T-cell (primary cell): Measurements from ENCODE around the gene TMTC1. TPM values are rescaled to one million over a fixed set of nuclear protein-coding genes. Genes with fewer than 3 reads are reported as not detected.

Experiments
- ATAC-seq, 4 experiments: fragments of 200-7000 bp in 3 of 4; fragments of 150-1000 bp in 1 of 4; cut with Tn5 transposase; replicated peaks in 1 of 4; 1 replicate in 3 of 4; 2 replicates in 1 of 4; pipeline ENCODE4 v1.10.0; 2021; ENCODE audit warnings: moderate library complexity in 3 of 4, mild to moderate bottlenecking in 2 of 4, moderate number of reproducible peaks in 1 of 4
- CTCF ChIA-PET, 2 donors: fragments of 300-600 bp; sonication (Branson Sonifier 250); formaldehyde crosslinking; loops; one replicate each; lab custom pipeline; 2022; ENCODE audit warnings: antibody characterized with exemption in 2 of 2; lab: Charles Lee
- POLR2A ChIA-PET, 2 donors: fragments of 300-600 bp; sonication (Branson Sonifier 250); formaldehyde crosslinking; loops; one replicate each; lab custom pipeline; 2022; ENCODE audit warnings: antibody characterized with exemption in 2 of 2; lab: Charles Lee
- DNase-seq, 35 experiments: peaks; one replicate each; pipeline versions ENCODE4 v3.0.0 to v3.0.0-alpha.2; 2013 to 2023
- H3K27ac ChIP-seq: one replicate; pipeline ENCODE4 v1.5.1; 2013; ENCODE audit warnings: low read length
- H3K27me3 ChIP-seq, 2 experiments: replicated peaks in 1 of 2; 1 replicate in 1 of 2; 2 replicates in 1 of 2; pipeline versions ENCODE4 v1.6.1 to v1.7.0; 2013; ENCODE audit warnings: low read length in 1 of 2, mixed read lengths in 1 of 2; ENCODE audit not compliant: control insufficient read depth in 2 of 2, insufficient read depth in 2 of 2; ENCODE audit errors: extremely low read depth in 1 of 2
- H3K36me3 ChIP-seq, 2 donors: 1 replicate in 1 of 2; 2 replicates in 1 of 2; pipeline versions ENCODE4 v1.6.1 to v1.7.0; 2013; ENCODE audit warnings: low read length in 1 of 2; ENCODE audit not compliant: control insufficient read depth in 2 of 2, insufficient read depth in 1 of 2; ENCODE audit errors: extremely low read depth in 1 of 2
- H3K4me1 ChIP-seq, 2 experiments: 1 replicate in 1 of 2; 2 replicates in 1 of 2; pipeline versions ENCODE4 v1.6.1 to v1.7.0; 2013; ENCODE audit warnings: low read length in 2 of 2, mixed read lengths in 1 of 2; ENCODE audit not compliant: insufficient read depth in 2 of 2, control insufficient read depth in 1 of 2; ENCODE audit errors: extremely low read depth in 1 of 2
- H3K4me3 ChIP-seq, 2 donors: 1 replicate in 1 of 2; 2 replicates in 1 of 2; pipeline versions ENCODE4 v1.5.1 to v1.7.0; 2013; ENCODE audit warnings: mild to moderate bottlenecking in 2 of 2, low read length in 1 of 2, moderate library complexity in 1 of 2; ENCODE audit not compliant: control insufficient read depth in 1 of 2; ENCODE audit errors: extremely low read depth in 1 of 2
- H3K9me3 ChIP-seq: 2 replicates; pipeline ENCODE4 v1.7.0; 2013
- H3K27ac Mint-ChIP-seq, 2 donors: one replicate each; pipeline ENCODE4 v1.8.0; 2020 to 2021; ENCODE audit warnings: mild to moderate bottlenecking in 2 of 2, mixed read lengths in 2 of 2
- H3K27me3 Mint-ChIP-seq, 2 donors: one replicate each; pipeline ENCODE4 v1.8.0; 2021 to 2022; ENCODE audit warnings: mixed read lengths in 2 of 2
- H3K36me3 Mint-ChIP-seq: one replicate; pipeline ENCODE4 v1.8.0; 2021; ENCODE audit warnings: mixed read lengths
- H3K4me1 Mint-ChIP-seq, 3 donors: one replicate each; pipeline ENCODE4 v1.8.0; 2020 to 2022; ENCODE audit warnings: mixed read lengths in 3 of 3, mild to moderate bottlenecking in 1 of 3
- H3K4me3 Mint-ChIP-seq, 3 donors: one replicate each; pipeline ENCODE4 v1.8.0; 2020 to 2022; ENCODE audit warnings: mild to moderate bottlenecking in 3 of 3, mixed read lengths in 3 of 3, moderate library complexity in 3 of 3
- H3K9me3 Mint-ChIP-seq, 3 donors: one replicate each; pipeline ENCODE4 v1.8.0; 2020 to 2022; ENCODE audit warnings: mixed read lengths in 3 of 3
- WGBS: methylation state at CpG from one replicate; pipeline ENCODE4 v1.1.5; 2013; ENCODE audit warnings: missing lambda C conversion rate; ENCODE audit not compliant: insufficient coverage; 5-methylcytosine and 5-hydroxymethylcytosine counted together
- total RNA-seq, 35 experiments: library from RNA in 6 of 35; stranded (reverse) in 6 of 35; fragments of 120-200 nt in 1 of 35; gene quantifications; one replicate each; pipeline versions ENCODE4 v1.2.1 to v1.2.4 and lab custom pipeline; 2013 to 2026

TMTC1 gene
- total RNA-seq, 5 donors from 2014 or later (not counting 1 experiment from before 2014, with no cell fraction given) = 0.10 to 0.44 (median 0.29) TPM; not detected in 1

DNA sequence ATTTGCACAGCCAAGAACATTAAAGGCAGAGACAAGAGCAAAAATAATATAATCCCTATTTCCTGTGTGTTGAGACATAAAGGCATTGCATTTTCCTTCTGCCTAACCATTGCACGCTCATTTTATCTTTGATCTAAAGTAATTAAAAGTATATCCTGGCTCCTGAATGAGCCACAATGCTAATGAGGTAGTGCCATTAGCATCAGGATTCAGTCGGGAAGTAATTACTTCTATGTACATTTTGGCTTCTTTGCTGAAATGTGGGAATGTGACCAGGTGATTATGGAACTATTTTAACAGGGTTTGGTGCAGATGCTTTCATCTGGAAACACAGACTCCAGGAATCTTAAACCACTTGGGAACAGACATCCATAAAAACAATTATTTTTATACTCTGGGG is 77.4 kb downstream of the TMTC1 start:
- no CpG with 5 or more reads among the region's 2 CpGs for WGBS
- ChIA-PET POLR2A (no interaction called here), CTCF (no interaction called here)
- Histone ChIP-seq H3K4me1 (no peaks in the 10 kb centered on the region), H3K4me3 (no peak overlapping the region), H3K27me3 (peaks cover 0 to 4% of the 10 kb centered on the region in 2 experiments), H3K27ac (no peak overlapping the region), H3K36me3 (no peaks in the 10 kb centered on the region), H3K9me3 (no peaks in the 10 kb centered on the region)
- Mint-ChIP-seq H3K9me3 (no peaks in the 10 kb centered on the region), H3K27ac (no peak overlapping the region), H3K4me3 (no peak overlapping the region), H3K27me3 (peaks cover 3 to 13% of the 10 kb centered on the region in 2 donors), H3K4me1 (no peaks in the 10 kb centered on the region), H3K36me3 (no peaks in the 10 kb centered on the region)
- no peak for ATAC-seq
- DNase-seq = no peak

DNA sequence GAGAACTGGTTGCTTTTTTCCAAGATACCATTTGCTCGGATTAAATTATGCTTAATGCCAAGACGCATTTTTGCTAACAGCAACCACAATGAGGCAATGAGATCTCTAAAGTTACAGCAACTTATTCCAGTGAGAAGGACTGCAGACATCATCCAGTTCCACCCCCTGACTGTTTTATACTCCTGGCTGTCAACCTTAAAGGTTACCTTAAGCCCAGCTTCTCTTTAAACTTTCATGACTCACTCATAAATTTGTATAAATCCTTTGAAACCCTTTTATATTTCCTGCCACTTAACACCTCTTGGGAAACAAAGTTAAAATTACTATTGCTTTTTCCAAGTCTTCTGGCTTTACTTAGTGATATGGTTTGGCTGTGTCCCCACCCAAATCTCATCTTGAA is 80.2 kb downstream of the TMTC1 start:
- no peaks in the 10 kb centered on the region for H3K36me3 Mint-ChIP-seq
- Histone ChIP-seq H3K9me3 (no peaks in the 10 kb centered on the region), H3K36me3 (no peaks in the 10 kb centered on the region), H3K27ac (no peak overlapping the region), H3K27me3 (peaks cover 0 to 4% of the 10 kb centered on the region in 2 experiments), H3K4me3 (no peak overlapping the region), H3K4me1 (no peaks in the 10 kb centered on the region)
- 100% methylated on average over 2 of the region's 2 CpGs for WGBS
- no peak overlapping the region for H3K4me3 Mint-ChIP-seq
- no peaks in the 10 kb centered on the region for H3K9me3 Mint-ChIP-seq
- H3K4me1 Mint-ChIP-seq = no peaks in the 10 kb centered on the region
- no peak for ATAC-seq
- no peak for DNase-seq
- no peak overlapping the region for H3K27ac Mint-ChIP-seq
- peaks cover 3 to 9% of the 10 kb centered on the region in 2 donors for H3K27me3 Mint-ChIP-seq
- CTCF ChIA-PET = no interaction called here
- POLR2A ChIA-PET = no interaction called here

DNA sequence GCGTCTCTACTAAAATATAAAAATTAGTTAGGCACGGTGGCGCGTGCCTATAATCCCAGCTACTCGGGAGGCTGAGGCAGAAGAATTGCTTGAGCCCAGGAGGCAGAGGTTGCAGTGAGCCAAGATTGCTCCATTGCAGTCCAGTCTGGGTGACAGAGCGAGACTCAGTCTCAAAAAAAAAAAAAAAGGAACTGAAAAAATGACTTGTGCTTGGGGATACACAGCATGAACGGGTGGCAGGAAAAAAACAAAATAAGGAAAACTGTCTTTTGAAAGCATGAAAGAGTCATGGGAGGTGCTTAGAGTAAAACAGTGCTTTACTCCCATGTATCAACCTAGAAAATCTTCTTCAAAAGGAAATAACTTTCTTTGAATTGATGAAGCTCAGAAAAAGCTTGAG is 80.8 kb downstream of the TMTC1 start:
- H3K9me3 ChIP-seq = no peaks in the 10 kb centered on the region
- H3K4me3 ChIP-seq = no peak overlapping the region
- H3K36me3 ChIP-seq = no peaks in the 10 kb centered on the region
- ChIA-PET CTCF (no interaction called here), POLR2A (no interaction called here)
- no peaks in the 10 kb centered on the region for H3K9me3 Mint-ChIP-seq
- peaks cover 3 to 9% of the 10 kb centered on the region in 2 donors for H3K27me3 Mint-ChIP-seq
- DNase-seq = no peak
- 95% methylated on average over 5 of the region's 7 CpGs for WGBS
- H3K36me3 Mint-ChIP-seq = no peaks in the 10 kb centered on the region
- no peaks in the 10 kb centered on the region for H3K4me1 Mint-ChIP-seq
- no peak overlapping the region for H3K4me3 Mint-ChIP-seq
- peaks cover 0 to 4% of the 10 kb centered on the region in 2 experiments for H3K27me3 ChIP-seq
- no peak overlapping the region for H3K27ac Mint-ChIP-seq
- ATAC-seq = no peak
- no peak overlapping the region for H3K27ac ChIP-seq
- no peaks in the 10 kb centered on the region for H3K4me1 ChIP-seq

DNA sequence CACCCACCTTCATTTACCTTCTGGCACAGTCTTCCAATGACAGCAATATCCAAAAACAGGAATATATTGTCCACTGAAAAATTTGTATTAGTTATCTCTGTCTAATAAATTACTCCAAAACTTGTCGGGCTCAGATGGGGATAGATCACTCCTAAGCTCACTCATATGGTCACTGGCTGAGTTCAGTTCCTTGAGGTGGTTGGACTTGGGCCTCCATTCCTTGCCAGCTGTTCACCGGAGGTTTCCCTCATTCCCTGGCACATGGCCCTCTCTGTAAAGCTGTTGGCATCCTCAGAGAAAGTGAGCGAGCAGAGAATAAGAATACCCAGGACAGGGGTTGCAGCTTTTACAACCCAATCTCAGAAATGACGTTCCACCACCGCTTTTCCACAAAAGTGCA is 81.5 kb downstream of the TMTC1 start:
- Mint-ChIP-seq H3K27me3 (peaks cover 0 to 6% of the 10 kb centered on the region in 2 donors), H3K36me3 (no peaks in the 10 kb centered on the region), H3K9me3 (no peaks in the 10 kb centered on the region), H3K4me3 (no peak overlapping the region), H3K27ac (no peak overlapping the region), H3K4me1 (no peaks in the 10 kb centered on the region)
- ATAC-seq (no peak), DNase-seq (no peak)
- ChIA-PET CTCF (no interaction called here), POLR2A (no interaction called here)
- H3K4me1 ChIP-seq = no peaks in the 10 kb centered on the region
- H3K4me3 ChIP-seq = no peak overlapping the region
- no peaks in the 10 kb centered on the region for H3K9me3 ChIP-seq
- WGBS = 72% methylated on average over 4 of the region's 5 CpGs
- H3K27me3 ChIP-seq = peaks cover 0 to 4% of the 10 kb centered on the region in 2 experiments
- H3K27ac ChIP-seq = no peak overlapping the region
- no peaks in the 10 kb centered on the region for H3K36me3 ChIP-seq

DNA sequence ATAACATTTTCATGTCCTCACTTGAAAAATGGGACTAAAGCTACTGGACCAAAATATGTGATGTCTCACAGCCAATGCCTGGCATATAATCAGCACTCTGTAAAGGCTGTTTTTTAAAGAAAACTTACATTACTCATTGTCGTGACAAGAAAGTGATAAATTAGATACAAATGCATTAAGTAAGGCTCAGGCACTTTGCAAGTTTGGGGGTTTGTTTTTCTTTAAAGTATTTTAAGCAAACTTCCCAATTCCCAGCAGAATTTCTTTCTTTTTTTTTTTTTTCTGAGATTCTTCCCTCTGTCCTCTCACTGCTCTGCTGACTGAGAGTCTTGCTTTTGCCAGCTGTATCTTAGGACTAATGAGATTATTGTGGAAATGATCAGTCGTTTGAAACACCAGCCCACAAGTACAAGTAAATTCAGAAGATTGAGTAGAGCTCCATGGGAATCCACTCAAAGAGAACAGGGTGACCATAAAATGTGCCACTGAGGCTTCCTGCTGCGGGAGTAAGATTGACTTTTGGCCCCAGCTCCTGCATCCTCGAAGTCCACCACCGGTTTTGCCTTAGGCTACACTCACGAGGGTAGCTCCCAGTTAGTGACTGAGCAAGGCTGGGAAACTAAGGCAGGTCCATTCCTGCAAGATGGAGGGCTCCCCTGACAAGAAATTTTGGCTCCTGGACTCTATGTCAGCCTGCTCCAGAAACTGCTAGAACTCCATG is 82.8 kb downstream of the TMTC1 start:
- ATAC-seq = no peak
- no peaks in the 10 kb centered on the region for H3K36me3 ChIP-seq
- DNase-seq = no peak
- Mint-ChIP-seq H3K9me3 (no peaks in the 10 kb centered on the region), H3K27me3 (peaks cover 0 to 3% of the 10 kb centered on the region in 2 donors), H3K4me1 (no peaks in the 10 kb centered on the region), H3K4me3 (no peak overlapping the region), H3K27ac (no peak overlapping the region), H3K36me3 (no peaks in the 10 kb centered on the region)
- H3K27ac ChIP-seq = no peak overlapping the region
- no peaks in the 10 kb centered on the region for H3K4me1 ChIP-seq
- H3K4me3 ChIP-seq = no peak overlapping the region
- H3K27me3 ChIP-seq = peaks cover 0 to 4% of the 10 kb centered on the region in 2 experiments
- H3K9me3 ChIP-seq = no peaks in the 10 kb centered on the region
- POLR2A ChIA-PET = no interaction called here
- WGBS = 45% methylated on average over 4 of the region's 6 CpGs
- CTCF ChIA-PET = no interaction called here

DNA sequence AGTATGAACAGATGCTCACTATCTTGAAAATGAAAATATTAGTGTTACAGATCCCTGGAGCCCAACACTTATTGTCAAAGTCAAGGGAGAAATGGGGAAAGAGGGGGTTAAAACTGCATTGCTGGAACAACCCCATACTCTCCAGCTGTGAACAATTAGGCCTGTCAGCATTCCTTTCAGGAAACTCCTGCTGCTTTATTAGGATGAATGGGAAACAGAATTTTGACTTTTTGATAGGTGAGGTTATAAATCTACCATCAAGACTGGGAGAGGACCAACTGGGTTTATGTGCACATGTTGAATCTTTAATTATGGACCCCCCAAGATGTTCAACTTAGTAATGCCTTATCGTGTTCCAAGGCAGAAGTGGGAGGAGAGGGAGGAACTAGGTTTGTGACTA is 85.0 kb downstream of the TMTC1 start:
- CTCF ChIA-PET = no interaction called here

More for the DNA sequence above, 85.0 kb downstream of the TMTC1 start:
- Histone ChIP-seq H3K4me3 (no peak overlapping the region), H3K27ac (no peak overlapping the region), H3K4me1 (no peaks in the 10 kb centered on the region), H3K27me3 (peaks cover 0 to 4% of the 10 kb centered on the region in 2 experiments), H3K9me3 (no peaks in the 10 kb centered on the region), H3K36me3 (no peaks in the 10 kb centered on the region)
- Mint-ChIP-seq H3K4me3 (no peak overlapping the region), H3K9me3 (peaks cover 0 to 3% (median 0%) of the 10 kb centered on the region in 3 donors), H3K27ac (no peak overlapping the region), H3K27me3 (peaks cover 0 to 2% of the 10 kb centered on the region in 2 donors), H3K4me1 (no peaks in the 10 kb centered on the region), H3K36me3 (no peaks in the 10 kb centered on the region)
- DNase-seq (no peak), ATAC-seq (no peak)
- no CpG with 5 or more reads among the region's 1 CpG for WGBS
- POLR2A ChIA-PET = no interaction called here
